Measurements from ENCODE around the gene HECW1.

GRCh38 chr7:43123457-43123856 is 11.0 kb downstream of the HECW1 start:
- TF ChIP-seq CTCF (IDR thresholded peaks at IDR 0.05; ENCODE audit: control extremely low read depth in 1 of 3, insufficient read depth in 1 of 3, low read depth in 1 of 3, low read length in 3 of 3) (no peak), MAFK (IDR thresholded peaks at IDR 0.05; ENCODE audit: low read depth, low read length) (no peak), TAF1 (IDR thresholded peaks at IDR 0.05; ENCODE audit: low read depth, low read length) (no peak), CBX8 (IDR thresholded peaks at IDR 0.05; ENCODE audit: borderline replicate concordance, low read depth, low read length) (no peak), CHD1 (IDR thresholded peaks at IDR 0.05; ENCODE audit: low read depth, low read length) (no peak), BRCA1 (IDR thresholded peaks at IDR 0.05; ENCODE audit: low read depth, low read length) (no peak), EP300 (IDR thresholded peaks at IDR 0.05; ENCODE audit: borderline replicate concordance in 1 of 2, low read depth in 2 of 2, low read length in 2 of 2) (no peak), SAP30 (IDR thresholded peaks at IDR 0.05; ENCODE audit: insufficient read depth, insufficient replicate concordance, low read length) (no peak), YY1 (IDR thresholded peaks at IDR 0.05; ENCODE audit: low read depth, low read length) (no peak)

All from H1 (cell line).